ENCODE measurements around the gene ITGAE.

DNA sequence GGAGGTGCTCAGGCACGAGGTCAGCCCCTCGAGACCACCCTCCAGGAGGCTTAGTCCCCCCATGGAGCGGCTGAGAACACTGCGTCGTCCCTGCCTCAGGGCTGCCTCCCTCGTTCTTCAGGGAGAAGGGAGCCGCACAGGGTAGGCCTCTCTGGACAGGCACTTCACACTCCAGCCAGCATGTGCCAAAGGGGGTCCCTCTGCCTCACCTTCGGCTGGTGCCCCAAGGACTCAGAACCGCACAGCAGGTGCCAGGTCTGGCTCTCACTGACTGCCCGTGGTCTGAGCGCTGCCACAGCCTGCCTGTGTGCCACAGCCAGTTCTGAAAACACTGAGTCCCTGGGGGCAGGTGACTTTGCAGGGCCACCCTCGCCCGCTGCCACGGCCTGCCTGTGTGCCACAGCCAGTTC, 112.1 kb downstream of the ITGAE start:
- TF ChIP-seq POLR2A (IDR thresholded peaks at IDR 0.05; ENCODE audit: low read depth, low read length): no peak
- no peak for TF ChIP-seq POLR2AphosphoS5 (IDR thresholded peaks at IDR 0.05; ENCODE audit: low read depth, low read length)
- no peak for TF ChIP-seq TAF1 (IDR thresholded peaks at IDR 0.05; ENCODE audit: low read depth, low read length)
- TF ChIP-seq SPI1 (IDR thresholded peaks at IDR 0.05; ENCODE audit: low read depth, low read length): no peak
- TF ChIP-seq PAX5 (IDR thresholded peaks at IDR 0.05; ENCODE audit: insufficient read depth, low read length, severe bottlenecking): no peak
